PC-3 (cell line): ENCODE measurements around the gene PMF1.

Source experiments
- CTCF ChIP-seq: fragments of 300-600 bp; sonication (generic); conservative IDR thresholded peaks from 2 replicates; pipeline ENCODE4 v1.5.1; 2017; ENCODE audit warnings: antibody characterized with exemption, low read depth, mild to moderate bottlenecking, low read length
- EZH2phosphoT487 ChIP-seq: fragments of 300-600 bp; sonication (generic); IDR thresholded peaks from 2 replicates; pipeline ENCODE4 v1.6.1; 2018; ENCODE audit warnings: mild to moderate bottlenecking, antibody characterized with exemption, low read length, borderline replicate concordance

- TF ChIP-seq CTCF (no peak), EZH2phosphoT487 (no peak)
These were observed 25.4 kb downstream of the PMF1 start for GRCh38 chr1:156238248-156238647.
